IMR-90 (cell line): ENCODE measurements around the gene ALOXE3. TPM values are rescaled to one million over a fixed set of nuclear protein-coding genes. Genes with fewer than 3 reads are reported as not detected.
A peak's percentile ranks its signal among the peaks of the same experiment; 100 is the strongest.

Source experiments
- ATAC-seq: fragments of 200-7000 bp; cut with Tn5 transposase; 2 replicates; pipeline ENCODE4 v1.9.1; 2020; ENCODE audit warnings: low read depth, mild to moderate bottlenecking, moderate library complexity
- BruUV-seq: library from RNA; stranded (reverse); fragments of 400-500 nt; replicated peaks from 2 replicates; lab custom pipeline; 2021; lab: Mats Ljungman, UMichigan
- CTCF ChIA-PET: fragments of 300-600 bp; formaldehyde crosslinking; extraction: SDS; loops from one replicate; lab custom pipeline; 2021; ENCODE audit warnings: antibody characterized with exemption; lab: Yijun Ruan, JAX
- POLR2A ChIA-PET: fragments of 300-600 bp; sonication (Branson Sonifier 250); formaldehyde crosslinking; loops from one replicate; lab custom pipeline; 2022; ENCODE audit warnings: antibody characterized with exemption; ENCODE audit not compliant: unreplicated experiment; lab: Charles Lee
- DNase-seq: peaks from one replicate; pipeline ENCODE4 v3.0.0; 2013
- H2AFZ ChIP-seq: replicated peaks from 2 replicates; pipeline ENCODE3; 2013; ENCODE audit warnings: low read length, mild to moderate bottlenecking; ENCODE audit not compliant: poor library complexity
- H2AK5ac ChIP-seq: 2 replicates; pipeline ENCODE4 v1.6.1; 2013; ENCODE audit warnings: low read depth, low read length, inconsistent platforms
- H2AK9ac ChIP-seq: replicated peaks from 2 replicates; pipeline ENCODE3; 2013; ENCODE audit warnings: mild to moderate bottlenecking, low read depth, low read length, moderate library complexity; ENCODE audit not compliant: poor library complexity
- H2BK120ac ChIP-seq: 2 replicates; pipeline ENCODE4 v1.6.1; 2013; ENCODE audit warnings: low read depth, low read length, inconsistent platforms
- H2BK15ac ChIP-seq: 3 replicates; pipeline ENCODE4 v1.6.1; 2013; ENCODE audit warnings: low read depth, low read length, inconsistent platforms
- H2BK20ac ChIP-seq: 2 replicates; pipeline ENCODE4 v1.6.1; 2013; ENCODE audit warnings: low read depth, mild to moderate bottlenecking, inconsistent platforms, low read length, moderate library complexity
- H2BK5ac ChIP-seq: 2 replicates; pipeline ENCODE4 v1.6.1; 2013; ENCODE audit warnings: mild to moderate bottlenecking, low read depth, low read length, inconsistent platforms; ENCODE audit not compliant: poor library complexity, severe bottlenecking
- H3K14ac ChIP-seq: replicated peaks from 2 replicates; pipeline ENCODE4 v1.6.1; 2013; ENCODE audit warnings: low read depth, low read length, inconsistent platforms
- H3K18ac ChIP-seq: 2 replicates; pipeline ENCODE4 v1.6.1; 2013; ENCODE audit warnings: low read depth, low read length, control low read depth
- H3K23ac ChIP-seq: 2 replicates; pipeline ENCODE4 v1.6.1; 2013; ENCODE audit warnings: low read depth, low read length, inconsistent platforms
- H3K27ac ChIP-seq: 2 replicates; pipeline ENCODE4 v1.5.1; 2013; ENCODE audit warnings: mild to moderate bottlenecking, control low read depth, low read length; ENCODE audit not compliant: insufficient read depth
- H3K27me3 ChIP-seq: 2 replicates; pipeline ENCODE4 v1.6.1; 2013; ENCODE audit warnings: low read length; ENCODE audit not compliant: control insufficient read depth, insufficient read depth
- H3K36me3 ChIP-seq: 2 replicates; pipeline ENCODE4 v1.6.1; 2013; ENCODE audit warnings: low read length, mixed read lengths; ENCODE audit not compliant: control insufficient read depth, insufficient read depth
- H3K4ac ChIP-seq: 2 replicates; pipeline ENCODE4 v1.6.1; 2013; ENCODE audit warnings: low read depth, low read length, inconsistent platforms
- H3K4me1 ChIP-seq: 2 replicates; pipeline ENCODE4 v1.6.1; 2013; ENCODE audit warnings: low read length, mixed read lengths; ENCODE audit not compliant: control insufficient read depth, insufficient read depth
- H3K4me2 ChIP-seq: 2 replicates; pipeline ENCODE4 v1.6.1; 2013; ENCODE audit warnings: low read depth, mild to moderate bottlenecking, control low read depth, low read length, moderate library complexity
- H3K4me3 ChIP-seq: 2 replicates; pipeline ENCODE4 v1.5.1; 2013; ENCODE audit warnings: low read depth, mild to moderate bottlenecking, control low read depth, low read length, moderate library complexity; ENCODE audit not compliant: insufficient read depth
- H3K56ac ChIP-seq: 2 replicates; pipeline ENCODE4 v1.6.1; 2013; ENCODE audit warnings: low read length, inconsistent platforms; ENCODE audit not compliant: insufficient read depth; ENCODE audit errors: extremely low read depth
- H3K79me1 ChIP-seq, 2 experiments: 2 replicates each; pipeline ENCODE4 v1.6.1; 2013; ENCODE audit warnings: low read length in 2 of 2, inconsistent platforms in 1 of 2, low read depth in 1 of 2
- H3K9ac ChIP-seq: 2 replicates; pipeline ENCODE4 v1.6.1; 2013; ENCODE audit warnings: low read depth, low read length, control low read depth
- H3K9me1 ChIP-seq: 2 replicates; pipeline ENCODE4 v1.6.1; 2013; ENCODE audit warnings: low read length, inconsistent platforms; ENCODE audit not compliant: insufficient read depth
- H3K9me3 ChIP-seq: 2 replicates; pipeline ENCODE4 v1.6.1; 2013; ENCODE audit warnings: low read length; ENCODE audit not compliant: control insufficient read depth, insufficient read depth
- H4K20me1 ChIP-seq: 2 replicates; pipeline ENCODE4 v1.6.1; 2013; ENCODE audit warnings: low read length, inconsistent platforms; ENCODE audit not compliant: insufficient read depth
- H4K5ac ChIP-seq: 2 replicates; pipeline ENCODE4 v1.6.1; 2013; ENCODE audit warnings: mild to moderate bottlenecking, low read depth, low read length, control low read depth
- H4K8ac ChIP-seq, 2 experiments: 2 replicates each; pipeline ENCODE4 v1.6.1; 2013; ENCODE audit warnings: low read depth in 2 of 2, low read length in 2 of 2, control low read depth in 1 of 2, inconsistent platforms in 1 of 2
- H4K91ac ChIP-seq: 2 replicates; pipeline ENCODE4 v1.6.1; 2013; ENCODE audit warnings: low read depth, low read length, inconsistent platforms; ENCODE audit not compliant: insufficient read depth
- BHLHE40 ChIP-seq: fragments of 150-350 bp; IDR thresholded peaks from 2 replicates; pipeline ENCODE4 v1.6.1; 2016; ENCODE audit warnings: mild to moderate bottlenecking, low read depth, low read length
- CEBPB ChIP-seq: IDR thresholded peaks from 2 replicates; pipeline ENCODE4 v1.6.1; 2012; ENCODE audit warnings: low read depth, low read length, improper control_type of control experiment
- CHD1 ChIP-seq: IDR thresholded peaks from 2 replicates; pipeline ENCODE4 v1.6.1; 2012; ENCODE audit warnings: low read depth, low read length, improper control_type of control experiment
- FOS ChIP-seq: fragments of 150-350 bp; IDR thresholded peaks from 2 replicates; pipeline ENCODE4 v1.6.1; 2016; ENCODE audit warnings: low read depth, low read length
- MAFK ChIP-seq: IDR thresholded peaks from 2 replicates; pipeline ENCODE4 v1.6.1; 2012; ENCODE audit warnings: low read depth, low read length, improper control_type of control experiment
- MXI1 ChIP-seq: IDR thresholded peaks from 2 replicates; pipeline ENCODE4 v1.6.1; 2012; ENCODE audit warnings: low read depth, mild to moderate bottlenecking, low read length, moderate library complexity, borderline replicate concordance
- NFE2L2 ChIP-seq: fragments of 150-350 bp; IDR thresholded peaks from 2 replicates; pipeline ENCODE4 v1.6.1; 2016; ENCODE audit warnings: low read depth, mild to moderate bottlenecking, low read length
- POLR2A ChIP-seq: IDR thresholded peaks from 2 replicates; pipeline ENCODE4 v1.6.1; 2012; ENCODE audit warnings: mild to moderate bottlenecking, low read depth, low read length
- RAD21 ChIP-seq: IDR thresholded peaks from 2 replicates; pipeline ENCODE4 v1.6.1; 2012; ENCODE audit warnings: low read length, improper control_type of control experiment
- RCOR1 ChIP-seq: IDR thresholded peaks from 2 replicates; pipeline ENCODE4 v1.6.1; 2012; ENCODE audit warnings: mild to moderate bottlenecking, low read length, improper control_type of control experiment; ENCODE audit not compliant: insufficient replicate concordance
- RFX5 ChIP-seq: IDR thresholded peaks from 2 replicates; pipeline ENCODE4 v1.8.0; 2012; ENCODE audit warnings: low read depth, mild to moderate bottlenecking, low read length, moderate library complexity
- SMC3 ChIP-seq: fragments of 150-350 bp; IDR thresholded peaks from 2 replicates; pipeline ENCODE4 v1.6.1; 2016; ENCODE audit warnings: low read depth, mild to moderate bottlenecking, antibody characterized with exemption, low read length, moderate library complexity
- WGBS, 2 experiments: methylation state at CpG; one replicate each; pipeline versions ENCODE4 v1.1.5 to v1.1.7; 2013; ENCODE audit warnings: missing lambda C conversion rate in 2 of 2; ENCODE audit not compliant: insufficient read length in 1 of 2; ENCODE audit errors: extremely low coverage in 2 of 2; 5-methylcytosine and 5-hydroxymethylcytosine counted together
- dilution Hi-C: fragments of 300-500 bp; cut with HindIII; formaldehyde crosslinking; loops from one replicate; pipeline ENCODE4 v1.14.3; 2018; ENCODE audit warnings: low sequenced_read_pairs; ENCODE audit not compliant: unreplicated experiment
- in situ Hi-C: fragments of 300-500 bp; cut with MboI; formaldehyde crosslinking; loops from 3 replicates; pipeline ENCODE4 v1.14.3; 2019; ENCODE audit warnings: low sequenced_read_pairs, inconsistent platforms, mixed read lengths
- intact Hi-C: fragments of 100-400 bp; cut with micrococcal nuclease; formaldehyde crosslinking; loops from 2 replicates; pipeline ENCODE4 v1.10.0; 2022
- polyA plus RNA-seq, 3 experiments: library from polyadenylated mRNA; depleted of rRNA; stranded (reverse); fragments of >200 nt; gene quantifications; 2 replicates each; pipeline ENCODE4 v1.2.3, GENCODE V29; 2012; ENCODE audit warnings: low replicate concordance in 1 of 3
- total RNA-seq: library from RNA; depleted of rRNA; stranded (reverse); fragments of >200 nt; gene quantifications from 2 replicates; pipeline ENCODE4 v1.2.3, GENCODE V29; 2012
- TF ChIP-seq, protein P1 (sequence below): conservative IDR thresholded peaks from 2 replicates; pipeline ENCODE4 v1.5.1; 2012; ENCODE audit warnings: mild to moderate bottlenecking, low read depth, low read length, improper control_type of control experiment
- TF ChIP-seq, protein P2 (sequence below): fragments of 150-350 bp; IDR thresholded peaks from 2 replicates; pipeline ENCODE4 v1.6.1; 2017; ENCODE audit warnings: mild to moderate bottlenecking, antibody characterized with exemption, low read length, low read depth
- TF ChIP-seq, protein P3 (sequence below): fragments of 150-350 bp; IDR thresholded peaks from 2 replicates; pipeline ENCODE4 v1.6.1; 2016; ENCODE audit warnings: low read depth, mild to moderate bottlenecking, low read length, moderate library complexity, borderline replicate concordance

Gene ALOXE3
- total and polyA plus RNA-seq, 2 of the 4 experiments (the other 2 are of a cell fraction) = under 0.01 to 0.26 TPM

DNA sequence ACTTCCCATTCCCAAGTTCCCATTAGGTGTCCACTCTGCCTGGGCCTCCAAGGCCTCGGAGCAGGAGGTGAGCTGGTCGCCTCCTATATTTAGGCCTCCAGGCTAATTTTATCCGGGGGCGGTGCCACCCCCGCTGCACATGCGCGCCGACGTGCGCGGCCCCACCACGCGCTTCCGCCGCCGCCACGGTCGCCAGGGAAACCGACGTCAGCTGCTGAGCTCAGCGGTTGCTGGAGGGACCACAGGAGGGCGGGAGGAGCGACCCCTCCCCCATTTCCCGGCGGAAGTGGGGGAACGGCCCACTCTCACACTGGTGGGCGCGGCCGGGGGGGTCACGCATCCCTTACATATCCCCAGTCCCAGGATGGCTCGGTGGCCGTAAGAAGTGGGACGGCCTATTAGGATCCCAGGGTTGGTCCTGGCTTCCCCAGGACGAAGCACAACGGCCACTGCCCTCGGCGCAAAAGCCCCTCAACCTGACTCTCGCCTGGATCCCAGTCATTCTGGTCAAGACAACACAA lies 32.9 kb upstream of the ALOXE3 start:
- Histone ChIP-seq H3K56ac (no peak overlapping the region), H2BK5ac (peak overlapping the region; percentile 59), H3K14ac (peak overlapping the region; percentile 77), H3K4ac (peak overlapping the region; percentile 83), H3K79me1 (peaks cover 3 to 37% of the 10 kb centered on the region in 2 experiments; a peak in 2 of 4 replicates), H4K8ac (peak overlapping the region in 1 of 2 experiments; percentile 79; a peak in 2 of 4 replicates), H4K20me1 (peaks cover 9% of the 10 kb centered on the region), H2AFZ (peak overlapping the region; percentile 88), H4K91ac (peak overlapping the region; percentile 73), H2BK20ac (no peak overlapping the region), H3K9me1 (peaks cover 22% of the 10 kb centered on the region), H3K23ac (peak overlapping the region; percentile 77), H3K4me1 (peaks cover 21% of the 10 kb centered on the region), H2AK9ac (peak overlapping the region; percentile 90), H2AK5ac (peak overlapping the region; percentile 71), H3K9ac (peak overlapping the region; percentile 76), H3K4me2 (peak overlapping the region; percentile 96), H2BK120ac (peak overlapping the region; percentile 53; the same call in 1 of the 2 replicates), H3K18ac (peak overlapping the region; percentile 24; the same call in 1 of the 2 replicates), H3K4me3 (peak overlapping the region; percentile 59), H4K5ac (peak overlapping the region; percentile 9), H3K36me3 (peaks cover 32% of the 10 kb centered on the region), H3K27me3 (no peaks in the 10 kb centered on the region), H2BK15ac (peak overlapping the region; percentile 40; the same call in 1 of the 3 replicates), H3K27ac (peak overlapping the region; percentile 73), H3K9me3 (no peaks in the 10 kb centered on the region)
- intact Hi-C loops (no loop called here), dilution Hi-C loops (no loop called here), in situ Hi-C loops (loop anchor here (25.0 kb wide), 1 partner anchor 914 kb away; the partner anchor contains the start of genes DVL2, GABARAP and PHF23)
- ChIA-PET POLR2A (interaction anchor here (0.5 kb wide), 1 partner anchor 97 kb away, joined by 3 read pairs; the partner anchor contains the start of gene CTC1), CTCF (interaction anchor here (0.6 to 1.5 kb wide), 3 partner anchors 9 to 32 kb away, joined by 3 read pairs; no protein-coding TSS in a partner anchor)
- BruUV-seq = no TSS peak
- peak; percentile 90 for DNase-seq
- 0% methylated on average over 9 of the region's 38 CpGs; no CpG with 5 or more reads in 1 of the 2 experiments for WGBS, 2 experiments
- peak; percentile 53 for ATAC-seq
- TF ChIP-seq, protein P1, sequence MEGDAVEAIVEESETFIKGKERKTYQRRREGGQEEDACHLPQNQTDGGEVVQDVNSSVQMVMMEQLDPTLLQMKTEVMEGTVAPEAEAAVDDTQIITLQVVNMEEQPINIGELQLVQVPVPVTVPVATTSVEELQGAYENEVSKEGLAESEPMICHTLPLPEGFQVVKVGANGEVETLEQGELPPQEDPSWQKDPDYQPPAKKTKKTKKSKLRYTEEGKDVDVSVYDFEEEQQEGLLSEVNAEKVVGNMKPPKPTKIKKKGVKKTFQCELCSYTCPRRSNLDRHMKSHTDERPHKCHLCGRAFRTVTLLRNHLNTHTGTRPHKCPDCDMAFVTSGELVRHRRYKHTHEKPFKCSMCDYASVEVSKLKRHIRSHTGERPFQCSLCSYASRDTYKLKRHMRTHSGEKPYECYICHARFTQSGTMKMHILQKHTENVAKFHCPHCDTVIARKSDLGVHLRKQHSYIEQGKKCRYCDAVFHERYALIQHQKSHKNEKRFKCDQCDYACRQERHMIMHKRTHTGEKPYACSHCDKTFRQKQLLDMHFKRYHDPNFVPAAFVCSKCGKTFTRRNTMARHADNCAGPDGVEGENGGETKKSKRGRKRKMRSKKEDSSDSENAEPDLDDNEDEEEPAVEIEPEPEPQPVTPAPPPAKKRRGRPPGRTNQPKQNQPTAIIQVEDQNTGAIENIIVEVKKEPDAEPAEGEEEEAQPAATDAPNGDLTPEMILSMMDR = no peak
- TF ChIP-seq MAFK = peak; percentile 84
- TF ChIP-seq, protein P2, sequence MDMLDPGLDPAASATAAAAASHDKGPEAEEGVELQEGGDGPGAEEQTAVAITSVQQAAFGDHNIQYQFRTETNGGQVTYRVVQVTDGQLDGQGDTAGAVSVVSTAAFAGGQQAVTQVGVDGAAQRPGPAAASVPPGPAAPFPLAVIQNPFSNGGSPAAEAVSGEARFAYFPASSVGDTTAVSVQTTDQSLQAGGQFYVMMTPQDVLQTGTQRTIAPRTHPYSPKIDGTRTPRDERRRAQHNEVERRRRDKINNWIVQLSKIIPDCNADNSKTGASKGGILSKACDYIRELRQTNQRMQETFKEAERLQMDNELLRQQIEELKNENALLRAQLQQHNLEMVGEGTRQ = peak; percentile 58
- TF ChIP-seq RCOR1 = no peak
- no peak for TF ChIP-seq NFE2L2
- TF ChIP-seq POLR2A = peak; percentile 95
- TF ChIP-seq RFX5 = peak; percentile 80
- TF ChIP-seq CEBPB = no peak
- TF ChIP-seq, protein P3, sequence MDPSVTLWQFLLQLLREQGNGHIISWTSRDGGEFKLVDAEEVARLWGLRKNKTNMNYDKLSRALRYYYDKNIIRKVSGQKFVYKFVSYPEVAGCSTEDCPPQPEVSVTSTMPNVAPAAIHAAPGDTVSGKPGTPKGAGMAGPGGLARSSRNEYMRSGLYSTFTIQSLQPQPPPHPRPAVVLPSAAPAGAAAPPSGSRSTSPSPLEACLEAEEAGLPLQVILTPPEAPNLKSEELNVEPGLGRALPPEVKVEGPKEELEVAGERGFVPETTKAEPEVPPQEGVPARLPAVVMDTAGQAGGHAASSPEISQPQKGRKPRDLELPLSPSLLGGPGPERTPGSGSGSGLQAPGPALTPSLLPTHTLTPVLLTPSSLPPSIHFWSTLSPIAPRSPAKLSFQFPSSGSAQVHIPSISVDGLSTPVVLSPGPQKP = no peak
- TF ChIP-seq BHLHE40 = peak; percentile 84
- no peak for TF ChIP-seq CHD1
- peak; percentile 7; the same call in 1 of the 2 replicates for TF ChIP-seq SMC3
- TF ChIP-seq MXI1 = peak; percentile 95
- TF ChIP-seq FOS = no peak
- TF ChIP-seq RAD21 = no peak
